ENCODE data around the gene SLC27A2.

Gene SLC27A2

DNA sequence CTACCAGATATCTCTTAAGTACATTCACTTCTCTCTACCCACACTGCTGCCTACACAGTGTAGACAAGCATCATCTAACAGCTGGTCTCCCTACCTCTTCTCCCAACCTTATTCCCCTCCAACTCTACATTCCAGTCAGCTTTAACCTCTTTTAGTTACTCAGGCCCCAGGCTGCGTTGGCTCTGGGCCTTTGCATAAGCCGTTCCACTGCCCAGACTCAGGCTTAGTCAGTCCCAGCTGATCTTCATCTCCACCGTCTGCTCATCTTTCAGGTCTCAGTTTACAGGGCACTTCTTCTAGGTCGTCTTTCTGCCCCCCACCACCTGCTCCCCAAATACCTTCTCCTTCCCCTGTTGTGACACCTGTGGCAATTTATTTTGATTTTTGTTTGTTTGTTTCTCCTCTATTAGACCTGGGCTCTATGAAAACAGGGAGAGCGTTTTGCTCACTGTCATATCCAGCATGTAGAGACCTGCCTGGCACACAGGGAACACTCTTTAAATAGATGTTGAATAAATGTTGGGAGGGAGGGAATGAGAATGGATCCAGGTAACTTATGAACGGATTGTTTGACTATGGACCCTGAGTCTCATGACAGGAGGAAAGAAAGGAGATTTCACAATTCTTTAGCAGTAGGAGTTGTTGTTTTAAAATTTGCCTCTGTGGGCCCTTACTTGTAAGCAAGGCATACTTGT, 11.1 kb downstream of the SLC27A2 start:
- DNase-seq, result no peak

DNA sequence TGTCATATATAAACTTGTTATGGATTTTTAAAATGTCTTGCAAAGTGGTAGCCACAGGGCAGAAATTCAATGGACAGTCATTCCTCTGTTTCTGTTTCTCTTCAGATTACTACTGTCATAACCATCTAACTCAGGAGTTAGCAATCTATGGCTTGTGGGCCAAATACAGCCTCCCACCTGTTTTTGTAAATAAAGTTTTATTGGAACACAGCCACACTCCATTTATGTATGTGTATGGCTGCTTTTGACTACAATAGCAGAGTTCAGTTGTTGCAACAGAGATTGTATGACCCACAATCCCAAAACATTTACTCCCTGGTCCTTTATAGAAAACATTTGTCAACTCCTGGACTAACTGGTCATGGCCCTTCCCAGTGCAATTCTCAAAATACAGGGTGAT, 20.0 kb downstream of the SLC27A2 start:
- DNase-seq, result no peak

GRCh38 chr15:50206020-50206419, 24.0 kb downstream of the SLC27A2 start:
- DNase-seq, result no peak

GRCh38 chr15:50209809-50210208, 27.8 kb downstream of the SLC27A2 start:
- DNase-seq, result no peak

GRCh38 chr15:50210462-50211157, 28.6 kb downstream of the SLC27A2 start:
- DNase-seq, result no peak

- no peak for DNase-seq
Observed at GRCh38 chr15:50218291-50218690, 36.3 kb downstream of the SLC27A2 start.

- no peak for DNase-seq
Observed at GRCh38 chr15:50218691-50219090, 36.7 kb downstream of the SLC27A2 start.

- DNase-seq, result no peak
Observed at GRCh38 chr15:50219820-50220219, 37.8 kb downstream of the SLC27A2 start.

GRCh38 chr15:50222181-50222580, 40.2 kb downstream of the SLC27A2 start:
- no peak for DNase-seq

DNA sequence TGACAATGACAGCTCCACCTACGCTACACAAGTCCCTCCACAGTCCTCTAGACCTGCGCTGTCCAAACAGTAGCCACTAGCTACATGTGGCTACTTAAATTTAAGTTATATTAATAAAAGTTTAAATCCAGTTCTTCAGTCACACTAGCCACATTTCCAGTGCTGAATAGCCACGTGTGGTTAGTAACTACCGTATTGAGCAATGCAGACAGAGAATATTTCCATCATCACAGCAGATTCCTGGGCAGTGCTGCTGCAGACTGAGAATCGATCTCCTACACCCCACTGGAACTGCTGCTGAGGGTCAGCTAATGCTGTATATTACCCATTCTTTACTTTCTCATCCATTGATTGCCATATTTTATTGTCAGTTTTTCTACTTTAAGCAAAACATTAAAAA, 42.6 kb downstream of the SLC27A2 start:
- no peak for DNase-seq

DNA sequence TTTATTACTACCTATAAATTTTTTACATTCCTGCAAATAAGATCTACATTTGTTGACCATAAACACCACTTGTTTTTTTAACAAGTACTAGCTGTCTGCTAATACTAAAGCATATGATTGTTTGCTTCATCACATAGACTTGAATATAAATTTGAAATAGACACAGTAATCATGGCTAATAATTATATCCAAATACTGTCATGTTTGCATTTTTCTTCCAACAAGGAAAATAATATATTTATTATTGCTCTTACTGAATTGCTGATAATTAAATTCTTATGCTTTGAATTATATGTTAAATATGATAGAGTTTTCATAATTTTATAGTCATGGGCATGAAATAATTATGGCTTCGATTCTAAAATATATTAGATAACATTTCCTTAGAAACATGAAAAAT, 43.1 kb downstream of the SLC27A2 start:
- DNase-seq, result no peak

GRCh38 chr15:50225938-50226337, 43.9 kb downstream of the SLC27A2 start:
- DNase-seq, result no peak

GRCh38 chr15:50227076-50227475, 45.1 kb downstream of the SLC27A2 start:
- DNase-seq, result no peak

DNA sequence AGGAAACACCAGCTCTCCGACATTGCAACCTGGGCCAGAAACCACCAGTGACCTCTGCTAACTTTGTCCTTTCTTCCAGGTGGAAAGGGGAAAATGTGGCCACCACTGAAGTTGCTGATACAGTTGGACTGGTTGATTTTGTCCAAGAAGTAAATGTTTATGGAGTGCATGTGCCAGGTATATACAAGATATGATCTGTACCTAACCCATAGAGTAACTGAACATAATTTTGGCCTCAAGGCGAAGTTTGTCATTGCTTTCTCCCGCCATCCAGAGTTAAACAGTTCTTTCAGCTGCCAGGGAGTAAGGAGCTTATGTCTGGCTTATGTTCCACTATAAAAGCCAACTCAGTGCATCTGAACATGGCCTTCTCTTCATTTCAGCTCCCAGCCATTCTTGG, 46.9 kb downstream of the SLC27A2 start:
- DNase-seq, result no peak

- no peak for DNase-seq
Observed at GRCh38 chr15:50229336-50229735, 47.3 kb downstream of the SLC27A2 start.

DNA sequence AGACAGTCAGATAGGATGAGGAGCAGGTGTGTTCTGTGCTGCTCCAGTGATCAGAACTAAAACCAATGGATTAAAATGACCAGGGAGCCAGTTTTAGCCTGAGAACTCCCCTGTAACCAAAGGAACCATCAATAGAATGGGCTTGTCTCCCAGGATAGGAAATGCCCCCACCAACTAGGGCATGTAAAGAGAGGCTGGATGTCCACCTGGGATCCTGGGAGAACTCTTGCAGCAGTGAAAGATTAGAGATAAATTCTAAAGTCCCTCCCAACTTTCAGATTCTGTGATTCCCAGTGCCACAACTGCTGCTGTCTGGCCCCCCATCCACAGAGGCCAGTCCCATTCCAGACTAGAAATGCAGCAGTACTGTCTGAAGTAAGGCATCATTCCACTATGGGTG, 49.8 kb downstream of the SLC27A2 start:
- no peak for DNase-seq

- no peak for DNase-seq
Observed at GRCh38 chr15:50232791-50233190, 50.8 kb downstream of the SLC27A2 start.

GRCh38 chr15:50233192-50233736, 51.3 kb downstream of the SLC27A2 start:
- DNase-seq, result no peak

DNA sequence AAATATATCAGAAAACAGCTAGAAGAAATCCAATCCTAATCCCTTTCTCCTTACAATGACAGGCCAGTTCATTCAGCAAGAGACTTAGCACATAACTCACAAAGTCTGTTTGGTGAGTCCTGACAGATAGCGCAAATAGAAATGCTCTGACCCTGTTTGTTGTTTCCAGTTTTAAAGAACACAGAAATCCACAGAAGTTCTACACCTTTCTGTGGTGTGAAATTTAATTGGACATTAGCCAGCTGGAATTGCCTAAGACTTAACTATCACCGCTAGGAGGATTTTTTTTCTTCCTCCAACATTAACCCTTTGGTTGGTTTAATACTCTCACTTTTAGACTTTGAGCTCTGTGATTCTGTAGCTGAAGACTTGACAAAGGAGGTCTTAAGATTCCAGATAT, 52.8 kb downstream of the SLC27A2 start:
- peak; percentile 23 for DNase-seq

DNA sequence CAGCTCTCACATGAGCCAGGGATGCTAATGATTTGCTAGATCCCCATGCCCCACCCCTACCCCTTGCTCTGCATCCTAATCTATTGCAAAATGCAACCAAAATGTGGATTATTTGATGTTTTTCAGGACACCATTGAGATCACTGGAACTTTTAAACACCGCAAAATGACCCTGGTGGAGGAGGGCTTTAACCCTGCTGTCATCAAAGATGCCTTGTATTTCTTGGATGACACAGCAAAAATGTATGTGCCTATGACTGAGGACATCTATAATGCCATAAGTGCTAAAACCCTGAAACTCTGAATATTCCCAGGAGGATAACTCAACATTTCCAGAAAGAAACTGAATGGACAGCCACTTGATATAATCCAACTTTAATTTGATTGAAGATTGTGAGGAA, 53.8 kb downstream of the SLC27A2 start:
- peak; percentile 26 for DNase-seq

DNA sequence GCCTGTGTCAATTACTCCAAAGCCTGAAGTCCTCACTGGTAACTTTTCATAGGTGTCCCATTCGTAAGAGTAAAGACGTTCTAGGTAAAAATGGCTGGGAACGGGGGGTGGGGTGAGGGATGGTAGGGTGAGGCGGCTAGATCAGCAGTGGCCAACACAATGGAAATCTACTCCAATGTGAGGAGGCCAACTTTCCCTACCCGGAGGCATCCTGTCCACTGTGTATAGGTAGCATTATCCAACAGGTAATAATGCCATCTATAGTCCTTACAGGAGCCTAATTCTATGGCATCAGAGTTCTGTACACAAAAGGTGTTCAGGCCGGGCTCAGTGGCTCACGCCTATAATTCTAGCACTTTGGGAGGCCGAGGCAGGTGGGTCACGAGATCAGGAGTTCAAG, 54.4 kb downstream of the SLC27A2 start:
- DNase-seq, result no peak

DNA sequence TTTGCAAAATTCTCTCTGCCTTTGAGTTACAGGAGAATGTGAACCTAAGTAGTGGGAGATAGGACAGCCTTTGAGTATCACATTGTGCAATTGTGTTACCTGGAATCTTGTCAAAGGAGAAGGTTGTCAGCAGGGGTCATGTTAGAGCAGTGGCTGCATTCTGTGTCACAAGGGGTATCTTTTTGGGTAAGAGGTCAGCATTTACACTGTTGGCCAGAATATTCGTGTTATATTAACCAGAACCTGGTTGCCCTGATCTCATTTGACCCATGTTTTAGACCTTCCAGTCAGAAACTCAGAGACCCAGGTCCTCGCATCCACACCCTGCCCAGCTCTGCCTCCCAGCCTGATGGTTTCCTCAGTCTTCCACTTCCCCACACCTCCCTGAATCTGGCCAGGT, 56.3 kb downstream of the SLC27A2 start:
- peak; percentile 9 for DNase-seq

GRCh38 chr15:50241684-50242450, 59.9 kb downstream of the SLC27A2 start:
- DNase-seq, result peak; percentile 36

GRCh38 chr15:50244153-50244552, 62.2 kb downstream of the SLC27A2 start:
- peak; percentile 79 for DNase-seq
